Measurements from ENCODE around the gene TMEFF2. TPM values are rescaled to one million over a fixed set of nuclear protein-coding genes. Genes with fewer than 3 reads are reported as not detected.

TMEFF2 gene
- total and polyA plus RNA-seq, 2 experiments from 2014 or later = 1.7 to 2.2 TPM

DNA sequence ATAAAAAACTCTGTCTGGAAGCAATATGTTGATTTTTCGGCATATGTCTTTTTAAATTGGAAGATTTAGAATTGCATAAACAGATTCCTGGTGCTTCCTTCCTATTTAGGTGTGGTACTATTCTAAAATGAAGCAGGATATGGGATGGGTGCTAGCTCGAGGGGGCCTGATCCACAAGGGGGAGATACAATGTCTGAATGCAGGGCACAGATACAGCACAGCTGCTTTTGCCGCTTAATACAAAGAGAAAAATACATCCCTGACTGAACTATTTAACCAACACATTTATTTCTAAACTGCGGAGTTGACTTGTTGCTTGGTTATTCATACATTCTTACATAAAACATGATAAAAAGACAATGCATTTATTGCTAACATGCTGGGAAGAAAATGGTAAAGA, 169.1 kb downstream of the TMEFF2 start:
- Histone ChIP-seq H3K9me2 (ENCODE audit: insufficient read depth) (no peaks in the 10 kb centered on the region), H3K27ac (ENCODE audit: low read depth) (no peak overlapping the region), H3K4me3 (no peak overlapping the region), H2AFZ (no peak overlapping the region), H4K20me1 (replicated peaks; ENCODE audit: insufficient read depth) (no peaks in the 10 kb centered on the region), H3K4me2 (0 out of 2 replicates have a peak overlapping the region, but pooled peaks have one; percentile 21), H3K36me3 (ENCODE audit: insufficient read depth) (no peaks in the 10 kb centered on the region), H3F3A (replicated peaks; ENCODE audit: low read depth) (no peaks in the 10 kb centered on the region), H3K4me1 (ENCODE audit: insufficient read depth) (peaks cover 26% of the 10 kb centered on the region), H3K79me2 (replicated peaks; ENCODE audit: insufficient read depth) (no peaks in the 10 kb centered on the region), H3K27me3 (ENCODE audit: insufficient read depth) (no peaks in the 10 kb centered on the region)
- no peaks in the 10 kb centered on the region for H3K9me3 Mint-ChIP-seq
- H3K4me3 Mint-ChIP-seq = no peak overlapping the region
- no peaks in the 10 kb centered on the region for H3K27me3 Mint-ChIP-seq (ENCODE audit: insufficient read depth, low read depth, poor library complexity)
- peak; percentile 84 for ATAC-seq
- peaks cover 3% of the 10 kb centered on the region; the same call in 1 of the 3 replicates for H3K36me3 Mint-ChIP-seq (ENCODE audit: low read depth)
- peak overlapping the region; percentile 34 for H3K27ac Mint-ChIP-seq
- TF ChIP-seq ZNF331 (CRISPR knock-in tag; IDR thresholded peaks at IDR 0.05; ENCODE audit: low read depth) = no peak
- TF ChIP-seq, protein P1, sequence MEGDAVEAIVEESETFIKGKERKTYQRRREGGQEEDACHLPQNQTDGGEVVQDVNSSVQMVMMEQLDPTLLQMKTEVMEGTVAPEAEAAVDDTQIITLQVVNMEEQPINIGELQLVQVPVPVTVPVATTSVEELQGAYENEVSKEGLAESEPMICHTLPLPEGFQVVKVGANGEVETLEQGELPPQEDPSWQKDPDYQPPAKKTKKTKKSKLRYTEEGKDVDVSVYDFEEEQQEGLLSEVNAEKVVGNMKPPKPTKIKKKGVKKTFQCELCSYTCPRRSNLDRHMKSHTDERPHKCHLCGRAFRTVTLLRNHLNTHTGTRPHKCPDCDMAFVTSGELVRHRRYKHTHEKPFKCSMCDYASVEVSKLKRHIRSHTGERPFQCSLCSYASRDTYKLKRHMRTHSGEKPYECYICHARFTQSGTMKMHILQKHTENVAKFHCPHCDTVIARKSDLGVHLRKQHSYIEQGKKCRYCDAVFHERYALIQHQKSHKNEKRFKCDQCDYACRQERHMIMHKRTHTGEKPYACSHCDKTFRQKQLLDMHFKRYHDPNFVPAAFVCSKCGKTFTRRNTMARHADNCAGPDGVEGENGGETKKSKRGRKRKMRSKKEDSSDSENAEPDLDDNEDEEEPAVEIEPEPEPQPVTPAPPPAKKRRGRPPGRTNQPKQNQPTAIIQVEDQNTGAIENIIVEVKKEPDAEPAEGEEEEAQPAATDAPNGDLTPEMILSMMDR (conservative IDR thresholded peaks at IDR 0.05; ENCODE audit: low read depth in 2 of 2) = peak; percentile 40 to 44
- TF ChIP-seq, protein P2, sequence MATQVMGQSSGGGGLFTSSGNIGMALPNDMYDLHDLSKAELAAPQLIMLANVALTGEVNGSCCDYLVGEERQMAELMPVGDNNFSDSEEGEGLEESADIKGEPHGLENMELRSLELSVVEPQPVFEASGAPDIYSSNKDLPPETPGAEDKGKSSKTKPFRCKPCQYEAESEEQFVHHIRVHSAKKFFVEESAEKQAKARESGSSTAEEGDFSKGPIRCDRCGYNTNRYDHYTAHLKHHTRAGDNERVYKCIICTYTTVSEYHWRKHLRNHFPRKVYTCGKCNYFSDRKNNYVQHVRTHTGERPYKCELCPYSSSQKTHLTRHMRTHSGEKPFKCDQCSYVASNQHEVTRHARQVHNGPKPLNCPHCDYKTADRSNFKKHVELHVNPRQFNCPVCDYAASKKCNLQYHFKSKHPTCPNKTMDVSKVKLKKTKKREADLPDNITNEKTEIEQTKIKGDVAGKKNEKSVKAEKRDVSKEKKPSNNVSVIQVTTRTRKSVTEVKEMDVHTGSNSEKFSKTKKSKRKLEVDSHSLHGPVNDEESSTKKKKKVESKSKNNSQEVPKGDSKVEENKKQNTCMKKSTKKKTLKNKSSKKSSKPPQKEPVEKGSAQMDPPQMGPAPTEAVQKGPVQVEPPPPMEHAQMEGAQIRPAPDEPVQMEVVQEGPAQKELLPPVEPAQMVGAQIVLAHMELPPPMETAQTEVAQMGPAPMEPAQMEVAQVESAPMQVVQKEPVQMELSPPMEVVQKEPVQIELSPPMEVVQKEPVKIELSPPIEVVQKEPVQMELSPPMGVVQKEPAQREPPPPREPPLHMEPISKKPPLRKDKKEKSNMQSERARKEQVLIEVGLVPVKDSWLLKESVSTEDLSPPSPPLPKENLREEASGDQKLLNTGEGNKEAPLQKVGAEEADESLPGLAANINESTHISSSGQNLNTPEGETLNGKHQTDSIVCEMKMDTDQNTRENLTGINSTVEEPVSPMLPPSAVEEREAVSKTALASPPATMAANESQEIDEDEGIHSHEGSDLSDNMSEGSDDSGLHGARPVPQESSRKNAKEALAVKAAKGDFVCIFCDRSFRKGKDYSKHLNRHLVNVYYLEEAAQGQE (IDR thresholded peaks at IDR 0.05; ENCODE audit: unreplicated experiment) = no peak
- H3K4me1 Mint-ChIP-seq = peaks cover 34% of the 10 kb centered on the region
- peak; percentile 34 for DNase-seq (ENCODE audit: low spot score)

DNA sequence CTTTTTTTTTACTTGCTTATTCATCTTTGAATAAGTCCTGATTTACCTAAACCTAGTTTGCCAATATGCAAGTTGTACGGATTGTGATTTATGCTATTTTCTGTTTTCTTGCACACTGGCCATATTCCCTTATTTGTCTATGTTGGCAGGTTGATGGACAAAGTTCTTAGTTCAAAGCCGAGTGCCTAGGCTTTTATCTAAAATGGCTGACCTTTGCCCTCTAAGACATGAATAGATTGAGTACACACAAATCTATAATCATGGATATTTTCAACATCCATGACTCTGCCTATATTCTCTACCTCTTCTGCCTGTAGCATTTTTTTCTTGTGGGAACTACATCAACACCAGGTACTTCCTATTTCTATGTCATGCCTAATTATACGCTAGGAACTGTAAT, 171.7 kb downstream of the TMEFF2 start:
- Mint-ChIP-seq H3K4me3 (no peak overlapping the region), H3K9me3 (no peaks in the 10 kb centered on the region), H3K27ac (no peak overlapping the region), H3K27me3 (ENCODE audit: insufficient read depth, low read depth, poor library complexity) (no peaks in the 10 kb centered on the region), H3K4me1 (peaks cover 30% of the 10 kb centered on the region), H3K36me3 (ENCODE audit: low read depth) (no peaks in the 10 kb centered on the region)
- no peak for DNase-seq (ENCODE audit: low spot score)
- Histone ChIP-seq H4K20me1 (replicated peaks; ENCODE audit: insufficient read depth) (no peaks in the 10 kb centered on the region), H3K79me2 (replicated peaks; ENCODE audit: insufficient read depth) (no peaks in the 10 kb centered on the region), H3K36me3 (ENCODE audit: insufficient read depth) (no peaks in the 10 kb centered on the region), H2AFZ (no peak overlapping the region), H3K4me1 (ENCODE audit: insufficient read depth) (peaks cover 43% of the 10 kb centered on the region), H3K9me2 (ENCODE audit: insufficient read depth) (no peaks in the 10 kb centered on the region), H3K4me3 (no peak overlapping the region), H3K4me2 (no peak overlapping the region), H3F3A (replicated peaks; ENCODE audit: low read depth) (no peaks in the 10 kb centered on the region), H3K27me3 (ENCODE audit: insufficient read depth) (no peaks in the 10 kb centered on the region), H3K27ac (ENCODE audit: low read depth) (no peak overlapping the region)
- ATAC-seq = no peak
- TF ChIP-seq ZNF114 (CRISPR knock-in tag; IDR thresholded peaks at IDR 0.05) = no peak
- TF ChIP-seq JUNB (IDR thresholded peaks at IDR 0.05; ENCODE audit: unreplicated experiment) = no peak
- no peak for TF ChIP-seq ZNF331 (CRISPR knock-in tag; IDR thresholded peaks at IDR 0.05; ENCODE audit: low read depth)
- TF ChIP-seq CREB1 (CRISPR knock-in tag; IDR thresholded peaks at IDR 0.05; ENCODE audit: low read depth) = no peak
- no peak for TF ChIP-seq EZH2phosphoT487 (IDR thresholded peaks at IDR 0.05; ENCODE audit: unreplicated experiment)
- TF ChIP-seq STAT1 (IDR thresholded peaks at IDR 0.05; ENCODE audit: unreplicated experiment) = no peak
- TF ChIP-seq, protein P2 (IDR thresholded peaks at IDR 0.05; ENCODE audit: unreplicated experiment) = no peak
- TF ChIP-seq POLR2AphosphoS5 (IDR thresholded peaks at IDR 0.05; ENCODE audit: low read depth) = no peak
